SK-N-SH treated with all-trans-retinoic acid at 6 μM for 48 hours (cell line): ENCODE results near the gene RAB3GAP2.
A peak's percentile ranks its signal among the peaks of the same experiment; 100 is the strongest.

Source experiments
- ATAC-seq: fragments of 200-7000 bp; cut with Tn5 transposase; 3 replicates; pipeline ENCODE4 v1.9.1; 2020; ENCODE audit warnings: mild to moderate bottlenecking, moderate library complexity
- BACH2 ChIP-seq: fragments of 250-450 bp; sonication (Bioruptor Pico); IDR thresholded peaks from 2 replicates; pipeline ENCODE4 v1.9.0; 2021; ENCODE audit warnings: mild to moderate bottlenecking, borderline replicate concordance
- CSDC2 ChIP-seq: fragments of 250-450 bp; sonication (Bioruptor Pico); IDR thresholded peaks from 2 replicates; pipeline ENCODE4 v1.5.0; 2020; ENCODE audit warnings: mild to moderate bottlenecking, moderate library complexity
- ESRRG ChIP-seq: fragments of 250-450 bp; sonication (Bioruptor Pico); IDR thresholded peaks from 2 replicates; pipeline ENCODE4 v1.6.1; 2021; ENCODE audit warnings: mild to moderate bottlenecking
- GLIS3 ChIP-seq: fragments of 250-450 bp; sonication (Bioruptor Pico); IDR thresholded peaks from 2 replicates; pipeline ENCODE4 v1.5.0; 2020; ENCODE audit warnings: mild to moderate bottlenecking, moderate library complexity
- ISL1 ChIP-seq: fragments of 250-450 bp; sonication (Bioruptor Pico); IDR thresholded peaks from 2 replicates; pipeline ENCODE4 v2.1.2; 2022; ENCODE audit warnings: mild to moderate bottlenecking, moderate library complexity
- OSR1 ChIP-seq: fragments of 250-450 bp; sonication (Bioruptor Pico); IDR thresholded peaks from 2 replicates; pipeline ENCODE4 v1.8.0; 2022; ENCODE audit warnings: moderate library complexity, mild to moderate bottlenecking, inconsistent platforms
- PPARA ChIP-seq: fragments of 250-450 bp; sonication (Bioruptor Pico); IDR thresholded peaks from 2 replicates; pipeline ENCODE4 v1.5.0; 2020; ENCODE audit warnings: mild to moderate bottlenecking, borderline replicate concordance
- RARB ChIP-seq: fragments of 250-450 bp; sonication (Bioruptor Pico); IDR thresholded peaks from 2 replicates; pipeline ENCODE4 v1.8.0; 2021; ENCODE audit warnings: mild to moderate bottlenecking, moderate library complexity
- SNAI2 ChIP-seq: fragments of 250-450 bp; sonication (Bioruptor Pico); IDR thresholded peaks from 2 replicates; pipeline ENCODE4 v1.5.0; 2020; ENCODE audit warnings: mild to moderate bottlenecking, moderate library complexity
- TCF4 ChIP-seq: fragments of 250-450 bp; sonication (Bioruptor Pico); IDR thresholded peaks from 2 replicates; pipeline ENCODE4 v1.8.0; 2021; ENCODE audit warnings: mild to moderate bottlenecking, moderate library complexity, borderline replicate concordance
- TOX ChIP-seq: fragments of 250-450 bp; sonication (Bioruptor Pico); IDR thresholded peaks from 2 replicates; pipeline ENCODE4 v1.8.0; 2021; ENCODE audit warnings: mild to moderate bottlenecking, moderate library complexity, borderline replicate concordance
- ZC3H10 ChIP-seq: fragments of 250-450 bp; sonication (Bioruptor Pico); IDR thresholded peaks from 2 replicates; pipeline ENCODE4 v1.5.1; 2021; ENCODE audit warnings: mild to moderate bottlenecking, moderate library complexity
- ZFP3 ChIP-seq: fragments of 250-450 bp; sonication (Bioruptor Pico); IDR thresholded peaks from 2 replicates; pipeline ENCODE4 v1.5.0; 2020; ENCODE audit warnings: mild to moderate bottlenecking, moderate library complexity
- ZFP30 ChIP-seq: fragments of 450-650 bp; formaldehyde crosslinking; IDR thresholded peaks from 2 replicates; pipeline ENCODE4 v1.5.0; 2022; ENCODE audit warnings: mild to moderate bottlenecking, moderate library complexity
- ZNF565 ChIP-seq: fragments of 450-650 bp; formaldehyde crosslinking; conservative IDR thresholded peaks from 2 replicates; pipeline ENCODE4 v1.5.0; 2020; ENCODE audit warnings: low read depth, mild to moderate bottlenecking, moderate library complexity
- ZNF70 ChIP-seq: fragments of 450-650 bp; formaldehyde crosslinking; IDR thresholded peaks from 2 replicates; pipeline ENCODE4 v1.5.0; 2020; ENCODE audit warnings: mild to moderate bottlenecking, moderate library complexity
- ZNF8 ChIP-seq: fragments of 450-650 bp; formaldehyde crosslinking; IDR thresholded peaks from 2 replicates; pipeline ENCODE4 v1.5.0; 2020; ENCODE audit warnings: mild to moderate bottlenecking, moderate library complexity
- TF ChIP-seq, protein P1 (sequence below): fragments of 250-450 bp; sonication (Bioruptor Pico); IDR thresholded peaks from 2 replicates; pipeline ENCODE4 v1.5.1; 2020; ENCODE audit warnings: low read depth, mild to moderate bottlenecking, moderate library complexity
- TF ChIP-seq, protein P2 (sequence below): fragments of 250-450 bp; sonication (Bioruptor Pico); IDR thresholded peaks from 2 replicates; pipeline ENCODE4 v1.5.1; 2021; ENCODE audit warnings: mild to moderate bottlenecking, moderate library complexity
- TF ChIP-seq, protein P3 (sequence below): fragments of 250-450 bp; sonication (Bioruptor Pico); IDR thresholded peaks from 2 replicates; pipeline ENCODE4 v1.8.0; 2020; ENCODE audit warnings: mild to moderate bottlenecking, moderate library complexity, borderline replicate concordance
- TF ChIP-seq, protein P4 (sequence below): fragments of 250-450 bp; sonication (Bioruptor Pico); IDR thresholded peaks from 2 replicates; pipeline ENCODE4 v1.8.0; 2021; ENCODE audit warnings: low read depth, mild to moderate bottlenecking, moderate library complexity, borderline replicate concordance
- TF ChIP-seq, protein P5 (sequence below): fragments of 250-450 bp; sonication (Bioruptor Pico); IDR thresholded peaks from 2 replicates; pipeline ENCODE4 v1.5.0; 2020; ENCODE audit warnings: mild to moderate bottlenecking, moderate library complexity

RAB3GAP2 gene

DNA sequence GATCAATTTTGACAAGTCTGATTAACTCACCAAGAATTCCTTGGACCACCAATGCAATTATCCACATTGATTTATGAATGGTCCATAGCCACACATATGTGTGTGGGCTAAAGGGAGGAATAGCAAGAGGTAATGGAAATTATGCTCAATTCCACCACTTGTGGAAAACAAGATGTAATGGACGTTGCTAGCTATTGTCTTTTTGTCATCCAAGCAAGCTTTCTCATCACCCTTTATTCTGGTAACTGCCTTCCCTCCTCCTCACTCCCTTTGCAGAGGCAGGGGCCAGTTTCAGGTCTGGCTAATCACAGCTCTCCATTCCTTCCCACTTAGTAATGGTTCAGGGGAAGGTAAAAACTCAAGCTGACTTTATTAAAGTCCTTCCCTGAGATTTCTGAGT lies 24.7 kb upstream of the RAB3GAP2 start:
- TF ChIP-seq, protein P1, sequence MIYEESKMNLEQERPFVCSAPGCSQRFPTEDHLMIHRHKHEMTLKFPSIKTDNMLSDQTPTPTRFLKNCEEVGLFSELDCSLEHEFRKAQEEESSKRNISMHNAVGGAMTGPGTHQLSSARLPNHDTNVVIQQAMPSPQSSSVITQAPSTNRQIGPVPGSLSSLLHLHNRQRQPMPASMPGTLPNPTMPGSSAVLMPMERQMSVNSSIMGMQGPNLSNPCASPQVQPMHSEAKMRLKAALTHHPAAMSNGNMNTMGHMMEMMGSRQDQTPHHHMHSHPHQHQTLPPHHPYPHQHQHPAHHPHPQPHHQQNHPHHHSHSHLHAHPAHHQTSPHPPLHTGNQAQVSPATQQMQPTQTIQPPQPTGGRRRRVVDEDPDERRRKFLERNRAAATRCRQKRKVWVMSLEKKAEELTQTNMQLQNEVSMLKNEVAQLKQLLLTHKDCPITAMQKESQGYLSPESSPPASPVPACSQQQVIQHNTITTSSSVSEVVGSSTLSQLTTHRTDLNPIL (CRISPR knock-in tag) = no peak
- TF ChIP-seq, protein P2, sequence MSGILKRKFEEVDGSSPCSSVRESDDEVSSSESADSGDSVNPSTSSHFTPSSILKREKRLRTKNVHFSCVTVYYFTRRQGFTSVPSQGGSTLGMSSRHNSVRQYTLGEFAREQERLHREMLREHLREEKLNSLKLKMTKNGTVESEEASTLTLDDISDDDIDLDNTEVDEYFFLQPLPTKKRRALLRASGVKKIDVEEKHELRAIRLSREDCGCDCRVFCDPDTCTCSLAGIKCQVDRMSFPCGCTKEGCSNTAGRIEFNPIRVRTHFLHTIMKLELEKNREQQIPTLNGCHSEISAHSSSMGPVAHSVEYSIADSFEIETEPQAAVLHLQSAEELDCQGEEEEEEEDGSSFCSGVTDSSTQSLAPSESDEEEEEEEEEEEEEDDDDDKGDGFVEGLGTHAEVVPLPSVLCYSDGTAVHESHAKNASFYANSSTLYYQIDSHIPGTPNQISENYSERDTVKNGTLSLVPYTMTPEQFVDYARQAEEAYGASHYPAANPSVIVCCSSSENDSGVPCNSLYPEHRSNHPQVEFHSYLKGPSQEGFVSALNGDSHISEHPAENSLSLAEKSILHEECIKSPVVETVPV (CRISPR knock-in tag) = no peak
- TF ChIP-seq ISL1 (CRISPR knock-in tag) = no peak
- TF ChIP-seq BACH2 (CRISPR knock-in tag) = no peak
- no peak for TF ChIP-seq CSDC2 (CRISPR knock-in tag)
- no peak for TF ChIP-seq GLIS3 (CRISPR knock-in tag)
- TF ChIP-seq TCF4 (CRISPR knock-in tag) = no peak
- TF ChIP-seq TOX = no peak
- no peak for TF ChIP-seq ZC3H10 (CRISPR knock-in tag)
- TF ChIP-seq ZFP30 = no peak
- no peak for TF ChIP-seq ZNF70 (CRISPR knock-in tag)
- no peak for TF ChIP-seq ESRRG (CRISPR knock-in tag)
- no peak for TF ChIP-seq SNAI2 (CRISPR knock-in tag)
- no peak for TF ChIP-seq PPARA (CRISPR knock-in tag)
- no peak for TF ChIP-seq ZFP3 (CRISPR knock-in tag)
- TF ChIP-seq, protein P3, sequence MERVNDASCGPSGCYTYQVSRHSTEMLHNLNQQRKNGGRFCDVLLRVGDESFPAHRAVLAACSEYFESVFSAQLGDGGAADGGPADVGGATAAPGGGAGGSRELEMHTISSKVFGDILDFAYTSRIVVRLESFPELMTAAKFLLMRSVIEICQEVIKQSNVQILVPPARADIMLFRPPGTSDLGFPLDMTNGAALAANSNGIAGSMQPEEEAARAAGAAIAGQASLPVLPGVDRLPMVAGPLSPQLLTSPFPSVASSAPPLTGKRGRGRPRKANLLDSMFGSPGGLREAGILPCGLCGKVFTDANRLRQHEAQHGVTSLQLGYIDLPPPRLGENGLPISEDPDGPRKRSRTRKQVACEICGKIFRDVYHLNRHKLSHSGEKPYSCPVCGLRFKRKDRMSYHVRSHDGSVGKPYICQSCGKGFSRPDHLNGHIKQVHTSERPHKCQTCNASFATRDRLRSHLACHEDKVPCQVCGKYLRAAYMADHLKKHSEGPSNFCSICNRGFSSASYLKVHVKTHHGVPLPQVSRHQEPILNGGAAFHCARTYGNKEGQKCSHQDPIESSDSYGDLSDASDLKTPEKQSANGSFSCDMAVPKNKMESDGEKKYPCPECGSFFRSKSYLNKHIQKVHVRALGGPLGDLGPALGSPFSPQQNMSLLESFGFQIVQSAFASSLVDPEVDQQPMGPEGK = no peak
- TF ChIP-seq RARB (CRISPR knock-in tag) = no peak
- TF ChIP-seq OSR1 (CRISPR knock-in tag) = no peak
- no peak for ATAC-seq

DNA sequence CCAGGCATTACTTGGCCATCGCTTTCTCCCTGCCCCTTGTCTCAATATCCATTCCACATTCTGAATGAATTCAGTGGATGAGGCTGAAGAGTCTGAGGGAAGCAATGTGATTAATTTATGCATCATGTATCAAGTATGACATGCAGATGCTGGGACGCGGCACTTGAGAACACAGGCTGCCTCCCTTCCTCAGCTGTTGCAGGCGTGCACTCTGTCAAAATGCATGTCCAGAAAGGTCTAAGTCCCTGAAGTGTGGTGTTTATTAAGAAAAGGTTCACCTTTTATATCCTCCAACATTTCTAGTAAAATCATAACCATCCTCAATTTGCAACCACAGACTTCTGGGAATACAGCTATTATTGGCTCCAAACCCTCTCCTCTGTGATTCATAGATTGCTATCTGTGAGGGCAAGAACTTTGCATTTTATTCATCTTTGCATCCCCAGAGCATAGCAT lies 22.6 kb upstream of the RAB3GAP2 start:
- ATAC-seq = peak; percentile 88
- TF ChIP-seq TOX (no peak), ZNF70 (CRISPR knock-in tag) (peak; percentile 60; the same call in 1 of the 2 replicates), ZNF8 (CRISPR knock-in tag) (no peak)

GRCh38 chr1:220291580-220291979 lies 19.3 kb upstream of the RAB3GAP2 start:
- TF ChIP-seq ISL1 (CRISPR knock-in tag) (no peak), CSDC2 (CRISPR knock-in tag) (no peak), ZFP3 (CRISPR knock-in tag) (no peak), ZC3H10 (CRISPR knock-in tag) (no peak), PPARA (CRISPR knock-in tag) (no peak), BACH2 (CRISPR knock-in tag) (no peak), GLIS3 (CRISPR knock-in tag) (no peak), ZNF8 (CRISPR knock-in tag) (no peak), ZFP30 (no peak), SNAI2 (CRISPR knock-in tag) (no peak), ZNF565 (CRISPR knock-in tag) (no peak), ZNF70 (CRISPR knock-in tag) (no peak), TOX (no peak)
- TF ChIP-seq, protein P2 (CRISPR knock-in tag) = no peak
- TF ChIP-seq, protein P4, sequence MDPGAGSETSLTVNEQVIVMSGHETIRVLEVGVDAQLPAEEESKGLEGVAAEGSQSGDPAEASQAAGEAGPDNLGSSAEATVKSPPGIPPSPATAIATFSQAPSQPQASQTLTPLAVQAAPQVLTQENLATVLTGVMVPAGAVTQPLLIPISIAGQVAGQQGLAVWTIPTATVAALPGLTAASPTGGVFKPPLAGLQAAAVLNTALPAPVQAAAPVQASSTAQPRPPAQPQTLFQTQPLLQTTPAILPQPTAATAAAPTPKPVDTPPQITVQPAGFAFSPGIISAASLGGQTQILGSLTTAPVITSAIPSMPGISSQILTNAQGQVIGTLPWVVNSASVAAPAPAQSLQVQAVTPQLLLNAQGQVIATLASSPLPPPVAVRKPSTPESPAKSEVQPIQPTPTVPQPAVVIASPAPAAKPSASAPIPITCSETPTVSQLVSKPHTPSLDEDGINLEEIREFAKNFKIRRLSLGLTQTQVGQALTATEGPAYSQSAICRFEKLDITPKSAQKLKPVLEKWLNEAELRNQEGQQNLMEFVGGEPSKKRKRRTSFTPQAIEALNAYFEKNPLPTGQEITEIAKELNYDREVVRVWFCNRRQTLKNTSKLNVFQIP = no peak
- TF ChIP-seq, protein P3 = no peak
- TF ChIP-seq, protein P5, sequence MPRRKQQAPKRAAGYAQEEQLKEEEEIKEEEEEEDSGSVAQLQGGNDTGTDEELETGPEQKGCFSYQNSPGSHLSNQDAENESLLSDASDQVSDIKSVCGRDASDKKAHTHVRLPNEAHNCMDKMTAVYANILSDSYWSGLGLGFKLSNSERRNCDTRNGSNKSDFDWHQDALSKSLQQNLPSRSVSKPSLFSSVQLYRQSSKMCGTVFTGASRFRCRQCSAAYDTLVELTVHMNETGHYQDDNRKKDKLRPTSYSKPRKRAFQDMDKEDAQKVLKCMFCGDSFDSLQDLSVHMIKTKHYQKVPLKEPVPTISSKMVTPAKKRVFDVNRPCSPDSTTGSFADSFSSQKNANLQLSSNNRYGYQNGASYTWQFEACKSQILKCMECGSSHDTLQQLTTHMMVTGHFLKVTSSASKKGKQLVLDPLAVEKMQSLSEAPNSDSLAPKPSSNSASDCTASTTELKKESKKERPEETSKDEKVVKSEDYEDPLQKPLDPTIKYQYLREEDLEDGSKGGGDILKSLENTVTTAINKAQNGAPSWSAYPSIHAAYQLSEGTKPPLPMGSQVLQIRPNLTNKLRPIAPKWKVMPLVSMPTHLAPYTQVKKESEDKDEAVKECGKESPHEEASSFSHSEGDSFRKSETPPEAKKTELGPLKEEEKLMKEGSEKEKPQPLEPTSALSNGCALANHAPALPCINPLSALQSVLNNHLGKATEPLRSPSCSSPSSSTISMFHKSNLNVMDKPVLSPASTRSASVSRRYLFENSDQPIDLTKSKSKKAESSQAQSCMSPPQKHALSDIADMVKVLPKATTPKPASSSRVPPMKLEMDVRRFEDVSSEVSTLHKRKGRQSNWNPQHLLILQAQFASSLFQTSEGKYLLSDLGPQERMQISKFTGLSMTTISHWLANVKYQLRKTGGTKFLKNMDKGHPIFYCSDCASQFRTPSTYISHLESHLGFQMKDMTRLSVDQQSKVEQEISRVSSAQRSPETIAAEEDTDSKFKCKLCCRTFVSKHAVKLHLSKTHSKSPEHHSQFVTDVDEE = no peak
- TF ChIP-seq, protein P1 (CRISPR knock-in tag) = no peak
- ATAC-seq = no peak
